ENCODE measurements around the gene FAM200C. TPM values are rescaled to one million over a fixed set of nuclear protein-coding genes. Genes with fewer than 3 reads are reported as not detected.

FAM200C gene
- total and polyA plus RNA-seq, 10 of the 15 experiments (the other 5 are each of a cell fraction or from before 2014, with no cell fraction given): 1.0 to 5.4 (median 2.2) TPM

DNA sequence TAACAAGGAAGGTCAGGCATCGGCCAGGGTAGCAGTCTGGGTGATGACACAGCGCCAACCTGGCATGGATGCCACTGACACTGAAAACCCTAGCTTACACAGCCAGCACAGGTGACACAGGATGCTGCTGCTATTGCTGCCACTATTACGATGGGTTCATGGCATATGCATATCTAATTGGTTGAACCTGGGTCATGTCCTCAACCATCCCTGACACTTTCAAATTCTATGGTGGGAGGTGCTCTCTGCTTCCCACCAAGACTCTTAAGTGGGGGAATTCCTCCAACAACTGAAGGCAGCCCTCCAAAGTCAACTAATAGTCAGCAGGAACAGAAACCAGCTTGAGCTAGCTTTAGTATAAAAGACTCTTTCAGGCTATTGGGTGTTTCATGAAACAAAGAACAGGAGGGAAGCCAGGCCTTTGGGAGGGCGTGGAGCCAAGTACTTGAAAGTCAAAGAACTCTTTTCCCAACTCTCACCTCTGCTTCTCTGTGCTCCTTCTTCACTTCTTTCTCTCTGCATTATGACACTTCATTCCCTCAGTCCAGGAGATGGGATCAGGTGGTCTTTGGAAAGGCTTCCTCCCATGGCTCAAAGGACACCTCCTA, 43.1 kb upstream of the FAM200C start (continued):
- TF ChIP-seq POU2F2 (IDR thresholded peaks at IDR 0.05; ENCODE audit: borderline replicate concordance, low read depth, low read length) (peak; percentile 94; the same call in 2 of the 3 replicates), EP300 (IDR thresholded peaks at IDR 0.05; ENCODE audit: borderline replicate concordance in 1 of 2, control insufficient read depth in 1 of 2, low read depth in 2 of 2, low read length in 2 of 2) (peak in 1 of 2 experiments; percentile 42; a peak in 2 of 4 replicates), TCF12 (IDR thresholded peaks at IDR 0.05; ENCODE audit: low read depth, low read length) (0 out of 2 replicates have a peak, but pooled peaks have one; percentile 3), NFYB (IDR thresholded peaks at IDR 0.05; ENCODE audit: insufficient read depth, low read depth, low read length) (peak; percentile 71), BHLHE40 (IDR thresholded peaks at IDR 0.05; ENCODE audit: borderline replicate concordance in 1 of 2, low read depth in 2 of 2, low read length in 1 of 2) (peak; percentile 5 to 46; a peak in 1 of 4 replicates), BCL11A (IDR thresholded peaks at IDR 0.05; ENCODE audit: low read depth, low read length) (0 out of 2 replicates have a peak, but pooled peaks have one; percentile 25), NR2C2 (IDR thresholded peaks at IDR 0.05; ENCODE audit: borderline replicate concordance, control insufficient read depth, insufficient read length, low read depth) (no peak), MEF2B (IDR thresholded peaks at IDR 0.05; ENCODE audit: partially characterized antibody, poor library complexity, severe bottlenecking) (peak; percentile 57), RAD51 (IDR thresholded peaks at IDR 0.05) (peak; percentile 26; the same call in 1 of the 2 replicates), PML (IDR thresholded peaks at IDR 0.05; ENCODE audit: low read length) (0 out of 2 replicates have a peak, but pooled peaks have one; percentile 19), POLR2AphosphoS5 (IDR thresholded peaks at IDR 0.05; ENCODE audit: low read length) (peak; percentile 72), JUND (IDR thresholded peaks at IDR 0.05; ENCODE audit: low read depth, low read length) (no peak), KDM1A (IDR thresholded peaks at IDR 0.05; ENCODE audit: borderline replicate concordance) (no peak), ZNF24 (IDR thresholded peaks at IDR 0.05) (0 out of 2 replicates have a peak, but pooled peaks have one; percentile 28), MEF2A (IDR thresholded peaks at IDR 0.05; ENCODE audit: insufficient read depth, low read depth, low read length) (no peak), DPF2 (IDR thresholded peaks at IDR 0.05) (peak; percentile 56; the same call in 1 of the 2 replicates)
- TF ChIP-seq, protein P1, sequence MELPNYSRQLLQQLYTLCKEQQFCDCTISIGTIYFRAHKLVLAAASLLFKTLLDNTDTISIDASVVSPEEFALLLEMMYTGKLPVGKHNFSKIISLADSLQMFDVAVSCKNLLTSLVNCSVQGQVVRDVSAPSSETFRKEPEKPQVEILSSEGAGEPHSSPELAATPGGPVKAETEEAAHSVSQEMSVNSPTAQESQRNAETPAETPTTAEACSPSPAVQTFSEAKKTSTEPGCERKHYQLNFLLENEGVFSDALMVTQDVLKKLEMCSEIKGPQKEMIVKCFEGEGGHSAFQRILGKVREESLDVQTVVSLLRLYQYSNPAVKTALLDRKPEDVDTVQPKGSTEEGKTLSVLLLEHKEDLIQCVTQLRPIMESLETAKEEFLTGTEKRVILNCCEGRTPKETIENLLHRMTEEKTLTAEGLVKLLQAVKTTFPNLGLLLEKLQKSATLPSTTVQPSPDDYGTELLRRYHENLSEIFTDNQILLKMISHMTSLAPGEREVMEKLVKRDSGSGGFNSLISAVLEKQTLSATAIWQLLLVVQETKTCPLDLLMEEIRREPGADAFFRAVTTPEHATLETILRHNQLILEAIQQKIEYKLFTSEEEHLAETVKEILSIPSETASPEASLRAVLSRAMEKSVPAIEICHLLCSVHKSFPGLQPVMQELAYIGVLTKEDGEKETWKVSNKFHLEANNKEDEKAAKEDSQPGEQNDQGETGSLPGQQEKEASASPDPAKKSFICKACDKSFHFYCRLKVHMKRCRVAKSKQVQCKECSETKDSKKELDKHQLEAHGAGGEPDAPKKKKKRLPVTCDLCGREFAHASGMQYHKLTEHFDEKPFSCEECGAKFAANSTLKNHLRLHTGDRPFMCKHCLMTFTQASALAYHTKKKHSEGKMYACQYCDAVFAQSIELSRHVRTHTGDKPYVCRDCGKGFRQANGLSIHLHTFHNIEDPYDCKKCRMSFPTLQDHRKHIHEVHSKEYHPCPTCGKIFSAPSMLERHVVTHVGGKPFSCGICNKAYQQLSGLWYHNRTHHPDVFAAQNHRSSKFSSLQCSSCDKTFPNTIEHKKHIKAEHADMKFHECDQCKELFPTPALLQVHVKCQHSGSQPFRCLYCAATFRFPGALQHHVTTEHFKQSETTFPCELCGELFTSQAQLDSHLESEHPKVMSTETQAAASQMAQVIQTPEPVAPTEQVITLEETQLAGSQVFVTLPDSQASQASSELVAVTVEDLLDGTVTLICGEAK (IDR thresholded peaks at IDR 0.05; ENCODE audit: borderline replicate concordance): no peak
- TF ChIP-seq, protein P2, sequence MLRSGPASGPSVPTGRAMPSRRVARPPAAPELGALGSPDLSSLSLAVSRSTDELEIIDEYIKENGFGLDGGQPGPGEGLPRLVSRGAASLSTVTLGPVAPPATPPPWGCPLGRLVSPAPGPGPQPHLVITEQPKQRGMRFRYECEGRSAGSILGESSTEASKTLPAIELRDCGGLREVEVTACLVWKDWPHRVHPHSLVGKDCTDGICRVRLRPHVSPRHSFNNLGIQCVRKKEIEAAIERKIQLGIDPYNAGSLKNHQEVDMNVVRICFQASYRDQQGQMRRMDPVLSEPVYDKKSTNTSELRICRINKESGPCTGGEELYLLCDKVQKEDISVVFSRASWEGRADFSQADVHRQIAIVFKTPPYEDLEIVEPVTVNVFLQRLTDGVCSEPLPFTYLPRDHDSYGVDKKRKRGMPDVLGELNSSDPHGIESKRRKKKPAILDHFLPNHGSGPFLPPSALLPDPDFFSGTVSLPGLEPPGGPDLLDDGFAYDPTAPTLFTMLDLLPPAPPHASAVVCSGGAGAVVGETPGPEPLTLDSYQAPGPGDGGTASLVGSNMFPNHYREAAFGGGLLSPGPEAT (IDR thresholded peaks at IDR 0.05; ENCODE audit: low read depth): peak; percentile 83
- TF ChIP-seq, protein P3, sequence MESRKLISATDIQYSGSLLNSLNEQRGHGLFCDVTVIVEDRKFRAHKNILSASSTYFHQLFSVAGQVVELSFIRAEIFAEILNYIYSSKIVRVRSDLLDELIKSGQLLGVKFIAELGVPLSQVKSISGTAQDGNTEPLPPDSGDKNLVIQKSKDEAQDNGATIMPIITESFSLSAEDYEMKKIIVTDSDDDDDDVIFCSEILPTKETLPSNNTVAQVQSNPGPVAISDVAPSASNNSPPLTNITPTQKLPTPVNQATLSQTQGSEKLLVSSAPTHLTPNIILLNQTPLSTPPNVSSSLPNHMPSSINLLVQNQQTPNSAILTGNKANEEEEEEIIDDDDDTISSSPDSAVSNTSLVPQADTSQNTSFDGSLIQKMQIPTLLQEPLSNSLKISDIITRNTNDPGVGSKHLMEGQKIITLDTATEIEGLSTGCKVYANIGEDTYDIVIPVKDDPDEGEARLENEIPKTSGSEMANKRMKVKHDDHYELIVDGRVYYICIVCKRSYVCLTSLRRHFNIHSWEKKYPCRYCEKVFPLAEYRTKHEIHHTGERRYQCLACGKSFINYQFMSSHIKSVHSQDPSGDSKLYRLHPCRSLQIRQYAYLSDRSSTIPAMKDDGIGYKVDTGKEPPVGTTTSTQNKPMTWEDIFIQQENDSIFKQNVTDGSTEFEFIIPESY (IDR thresholded peaks at IDR 0.05): peak; percentile 67; the same call in 1 of the 2 replicates
- TF ChIP-seq, protein P4, sequence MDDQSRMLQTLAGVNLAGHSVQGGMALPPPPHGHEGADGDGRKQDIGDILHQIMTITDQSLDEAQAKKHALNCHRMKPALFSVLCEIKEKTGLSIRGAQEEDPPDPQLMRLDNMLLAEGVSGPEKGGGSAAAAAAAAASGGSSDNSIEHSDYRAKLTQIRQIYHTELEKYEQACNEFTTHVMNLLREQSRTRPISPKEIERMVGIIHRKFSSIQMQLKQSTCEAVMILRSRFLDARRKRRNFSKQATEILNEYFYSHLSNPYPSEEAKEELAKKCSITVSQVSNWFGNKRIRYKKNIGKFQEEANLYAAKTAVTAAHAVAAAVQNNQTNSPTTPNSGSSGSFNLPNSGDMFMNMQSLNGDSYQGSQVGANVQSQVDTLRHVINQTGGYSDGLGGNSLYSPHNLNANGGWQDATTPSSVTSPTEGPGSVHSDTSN (IDR thresholded peaks at IDR 0.05; ENCODE audit: insufficient replicate concordance, low read depth, low read length): no peak
